ENCODE measurements around the gene BRD2.
A peak's percentile ranks its signal among the peaks of the same experiment; 100 is the strongest.
"Not testable (repeated sequence)": the region's sequence is repeated elsewhere in the genome, so short reads cannot be mapped to it uniquely, and the experiment has no call there.

BRD2 gene

GRCh38 chr6:32968093-32968866 lies at the start of gene BRD2:
BRD2 (plus strand) TSS chr6:32968594; CDS start chr6:32972899, 4,305 bp downstream.
- DNase-seq (ENCODE audit: low spot score) = peak; percentile 98

- no peak for DNase-seq (ENCODE audit: low spot score)
Measured at GRCh38 chr6:32920715-32921114, 47.7 kb upstream of the BRD2 start.

- no peak for DNase-seq (ENCODE audit: low spot score)
Measured at GRCh38 chr6:32922083-32922482, 46.3 kb upstream of the BRD2 start.

- no peak for DNase-seq (ENCODE audit: low spot score)
Measured at GRCh38 chr6:32931211-32931610, 37.2 kb upstream of the BRD2 start.

GRCh38 chr6:32932132-32932868 lies 36.1 kb upstream of the BRD2 start:
- no peak for DNase-seq (ENCODE audit: low spot score)

GRCh38 chr6:32933661-32934085 lies 34.7 kb upstream of the BRD2 start:
- peak; percentile 71 for DNase-seq (ENCODE audit: low spot score)

GRCh38 chr6:32935551-32936238 lies 32.7 kb upstream of the BRD2 start:
- DNase-seq (ENCODE audit: low spot score) = no peak

- no peak for DNase-seq (ENCODE audit: low spot score)
Measured at GRCh38 chr6:32936239-32937152, 31.9 kb upstream of the BRD2 start.

GRCh38 chr6:32937230-32937633 lies 31.2 kb upstream of the BRD2 start:
- DNase-seq (ENCODE audit: low spot score) = no peak

- DNase-seq (ENCODE audit: low spot score) = no peak
Measured at GRCh38 chr6:32938494-32938893, 29.9 kb upstream of the BRD2 start.

GRCh38 chr6:32940656-32941213 lies 27.7 kb upstream of the BRD2 start, which contains the start of gene HLA-DMB:
HLA-DMB (minus strand) TSS chr6:32941028; CDS start chr6:32940807, 221 bp downstream.
- peak; percentile 86 for DNase-seq (ENCODE audit: low spot score)

GRCh38 chr6:32941214-32941768 lies 27.1 kb upstream of the BRD2 start:
- DNase-seq (ENCODE audit: low spot score) = peak; percentile 70

GRCh38 chr6:32942555-32943123 lies 25.8 kb upstream of the BRD2 start:
- DNase-seq (ENCODE audit: low spot score) = not testable (repeated sequence)

- DNase-seq (ENCODE audit: low spot score) = peak; percentile 56
Measured at GRCh38 chr6:32943864-32944649, 24.3 kb upstream of the BRD2 start.

- no peak for DNase-seq (ENCODE audit: low spot score)
Measured at GRCh38 chr6:32945108-32945760, 23.2 kb upstream of the BRD2 start.

GRCh38 chr6:32945953-32946352 lies 22.4 kb upstream of the BRD2 start:
- DNase-seq (ENCODE audit: low spot score) = no peak

- DNase-seq (ENCODE audit: low spot score) = no peak
Measured at GRCh38 chr6:32946893-32947292, 21.5 kb upstream of the BRD2 start.

GRCh38 chr6:32947552-32948465 lies 20.6 kb upstream of the BRD2 start:
- DNase-seq (ENCODE audit: low spot score) = peak; percentile 28
